Amygdala (tissue), 56 donors: ENCODE measurements around the gene FAM221B.
A peak's percentile ranks its signal among the peaks of the same experiment; 100 is the strongest.

Experiments
- DNase-seq, 56 donors: peaks; one replicate each; lab custom pipeline; 2025; lab: John Stamatoyannopoulos, UW

The FAM221B gene

DNA sequence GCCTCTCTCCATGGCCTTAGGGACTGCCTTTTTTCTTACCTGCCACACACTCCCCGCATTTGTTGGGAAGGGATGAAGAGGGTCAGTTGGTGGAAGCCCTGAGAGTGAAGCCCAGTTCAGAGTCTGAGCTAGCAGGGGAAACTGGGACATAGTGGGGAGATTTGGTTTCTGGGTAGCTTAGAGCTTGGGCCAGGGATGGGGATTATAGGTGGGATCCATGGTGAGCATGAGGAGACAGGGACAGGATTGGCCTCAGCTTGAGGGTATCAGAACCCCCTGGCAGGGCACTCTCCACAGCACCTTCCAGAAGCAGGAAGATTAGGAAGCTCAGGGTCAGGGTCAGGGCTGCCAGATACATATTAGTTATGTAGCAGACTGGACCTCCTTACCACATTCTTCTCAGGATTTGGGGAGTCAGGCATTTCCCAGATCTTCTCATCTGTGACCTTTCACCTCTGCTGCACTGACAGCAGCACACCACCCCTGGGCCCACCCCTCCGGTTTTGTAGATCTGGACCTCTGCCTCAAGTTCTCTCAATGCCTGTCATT lies 23.8 kb upstream of the FAM221B start:
- no peak for DNase-seq

DNA sequence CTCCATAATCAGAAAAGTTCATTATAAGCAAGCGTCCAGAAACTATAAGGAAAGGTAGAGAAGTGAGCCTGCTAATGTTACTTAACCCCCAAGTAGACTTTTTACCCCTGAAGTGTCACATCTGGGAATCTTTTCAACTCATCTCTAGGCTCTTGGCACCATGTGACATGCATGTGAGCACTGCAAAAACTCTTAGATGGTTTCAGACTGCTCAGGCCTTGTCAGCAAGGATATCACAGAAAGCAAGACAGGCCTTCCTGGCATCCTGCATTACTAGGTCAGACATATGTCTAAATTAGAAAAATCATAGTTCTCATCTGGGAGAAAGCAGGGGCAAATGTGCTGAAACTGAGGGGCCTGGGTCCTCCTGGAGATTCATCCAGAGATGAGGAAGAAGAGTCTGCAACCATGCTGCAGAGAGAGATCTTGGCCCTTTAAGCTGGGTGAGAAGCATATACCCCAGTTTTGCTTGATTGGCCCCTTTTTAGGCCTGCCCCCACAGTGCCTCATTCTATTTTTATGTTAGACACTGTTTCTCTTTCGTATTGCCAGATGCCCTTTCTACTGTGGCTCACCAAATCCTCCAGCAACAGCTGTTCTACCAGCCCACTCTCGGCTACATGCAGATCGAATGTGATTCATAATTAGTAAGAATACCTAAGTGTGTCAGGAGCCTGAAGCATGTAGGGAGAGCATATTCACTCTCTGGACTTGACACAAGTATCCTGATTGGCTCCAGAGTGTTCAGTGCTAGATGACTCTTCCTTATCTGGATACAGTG lies 19.4 kb upstream of the FAM221B start:
- peak in 23 of 56 donors; percentile 9 to 69 (median 22) for DNase-seq

DNA sequence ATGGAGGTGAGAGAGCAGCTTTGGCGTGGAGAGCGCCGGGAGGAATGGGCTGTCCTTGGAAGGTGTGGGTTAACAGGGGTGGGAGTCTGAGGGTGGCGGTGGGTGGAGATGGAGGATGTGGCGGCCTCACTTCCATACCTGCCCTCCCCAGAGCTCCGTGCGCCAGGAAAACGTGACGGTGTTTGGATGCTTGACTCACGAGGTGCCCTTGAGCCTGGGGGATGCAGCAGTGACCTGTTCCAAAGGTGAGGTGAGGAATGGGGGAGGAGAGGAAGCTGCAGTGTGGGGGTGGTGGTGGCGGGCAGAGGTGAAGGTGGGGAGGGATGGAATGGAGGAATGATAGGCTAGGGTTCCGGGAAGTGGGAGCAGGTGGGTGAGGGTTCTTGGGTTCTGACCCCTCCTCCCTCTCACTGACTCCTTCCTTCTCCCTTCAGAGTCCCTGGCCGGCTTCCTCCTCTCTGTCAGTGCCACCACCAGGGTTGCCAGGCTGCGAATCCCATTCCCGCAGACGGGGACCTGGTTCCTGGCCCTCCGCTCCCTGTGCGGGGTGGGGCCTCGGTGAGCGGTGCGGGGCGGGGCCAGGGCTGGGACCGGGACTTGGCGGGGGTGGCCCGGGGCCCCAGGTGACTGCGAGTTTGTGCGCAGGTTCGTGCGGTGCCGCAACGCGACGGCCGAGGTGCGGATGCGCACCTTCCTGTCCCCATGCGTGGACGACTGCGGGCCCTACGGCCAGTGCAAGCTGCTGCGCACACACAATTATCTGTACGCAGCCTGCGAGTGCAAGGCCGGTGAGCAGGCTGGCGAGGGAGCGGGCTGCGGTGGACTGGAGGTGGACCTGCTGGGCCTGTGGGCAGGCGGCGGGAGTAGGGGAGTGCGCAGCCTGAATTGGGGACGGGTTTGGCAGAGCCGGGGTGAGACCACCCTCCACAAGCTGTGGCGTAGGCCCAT lies 17.6 kb upstream of the FAM221B start:
- no peak for DNase-seq

DNA sequence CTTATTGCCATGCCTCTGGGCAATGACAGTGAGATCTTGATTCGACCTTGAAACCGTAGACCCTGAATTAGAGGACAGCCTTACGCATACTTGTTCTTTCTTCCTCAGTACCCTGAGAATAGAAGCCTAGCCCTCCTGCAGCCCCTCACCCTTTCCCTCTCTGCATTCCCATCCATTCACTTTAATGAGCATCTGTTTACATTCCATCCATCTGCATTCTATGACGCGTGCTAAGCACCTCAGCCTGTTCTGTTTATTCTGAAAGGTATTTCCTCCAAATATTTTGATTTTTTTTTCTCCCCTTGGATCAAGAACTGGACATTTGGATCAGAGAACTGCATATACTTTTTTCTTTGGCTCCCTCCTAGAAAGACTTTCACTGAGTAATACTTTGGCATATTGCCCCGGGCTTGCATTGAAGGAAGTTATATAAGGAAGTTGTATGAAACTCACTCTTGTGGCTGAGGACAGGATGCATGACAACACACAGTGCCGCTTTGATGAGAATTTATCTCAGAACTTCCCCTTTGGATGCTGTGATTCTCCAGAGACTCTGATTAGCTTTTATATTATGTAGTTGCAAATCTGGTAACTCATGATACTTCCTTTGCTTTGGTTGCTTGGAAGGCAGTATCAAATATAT lies 16.2 kb upstream of the FAM221B start:
- DNase-seq = peak in 12 of 56 donors; percentile 3 to 64 (median 19)

DNA sequence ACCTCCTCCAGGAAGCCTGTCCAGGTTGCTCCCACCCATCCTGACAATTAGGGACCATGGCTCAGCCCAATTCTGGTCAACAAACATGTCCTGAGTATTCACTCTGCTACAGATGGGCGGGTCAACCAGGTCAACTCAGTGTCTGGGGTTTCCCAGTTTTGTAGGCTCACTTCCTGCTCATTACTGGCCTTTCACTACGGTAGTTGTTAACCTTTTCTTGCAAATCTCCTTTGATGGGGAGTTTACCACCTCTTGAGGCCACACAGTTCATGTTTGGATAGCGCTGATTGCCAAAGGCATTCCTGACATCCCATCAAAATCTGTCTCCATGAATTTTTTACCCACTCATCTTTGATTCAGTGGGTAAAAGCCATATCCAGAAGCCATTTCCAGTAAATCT lies 14.3 kb upstream of the FAM221B start:
- DNase-seq = no peak

DNA sequence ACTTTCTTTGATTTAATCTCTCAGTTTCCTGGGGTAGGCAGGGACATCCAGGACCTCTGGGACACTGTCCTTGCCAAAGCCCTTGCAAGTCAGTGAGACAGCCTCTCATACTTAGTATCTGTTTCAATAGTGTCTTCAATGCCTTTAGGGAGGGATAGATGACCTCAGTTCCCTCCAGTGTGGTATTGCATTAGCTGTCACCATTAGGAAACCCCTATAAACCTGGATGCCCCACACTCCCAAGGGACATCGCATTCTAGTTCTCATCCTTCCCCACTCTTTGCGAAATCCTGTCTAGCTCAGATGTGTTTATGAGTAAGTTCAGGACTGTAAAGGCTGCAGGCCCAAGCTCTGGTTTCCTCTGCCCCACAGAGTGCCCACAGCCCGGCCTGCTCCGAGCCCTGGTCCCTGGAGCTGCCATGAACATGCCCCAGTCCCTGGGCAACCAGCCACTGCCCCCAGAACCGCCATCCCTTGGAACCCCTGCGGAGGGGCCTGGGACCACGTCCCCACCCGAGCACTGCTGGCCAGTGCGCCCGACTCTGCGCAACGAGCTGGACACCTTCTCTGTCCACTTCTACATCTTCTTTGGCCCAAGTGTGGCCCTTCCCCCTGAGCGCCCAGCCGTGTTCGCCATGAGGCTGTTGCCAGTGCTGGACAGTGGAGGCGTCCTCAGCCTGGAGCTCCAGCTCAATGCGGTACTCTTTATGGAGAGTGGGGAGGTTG lies 13.7 kb upstream of the FAM221B start:
- no peak for DNase-seq

DNA sequence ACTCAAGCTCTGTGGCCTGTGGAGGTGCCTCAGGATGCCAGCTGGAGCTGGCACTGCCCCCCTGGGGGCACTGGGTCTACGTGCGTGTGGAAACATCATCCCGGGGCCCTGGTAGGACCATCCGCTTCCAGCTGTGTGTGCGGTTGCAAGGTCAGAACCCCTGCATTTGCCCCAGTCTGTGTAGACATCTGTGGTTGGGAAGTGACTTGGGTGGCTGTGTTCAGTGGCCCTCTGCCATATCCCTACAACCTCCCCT lies 13.0 kb upstream of the FAM221B start:
- DNase-seq = no peak

DNA sequence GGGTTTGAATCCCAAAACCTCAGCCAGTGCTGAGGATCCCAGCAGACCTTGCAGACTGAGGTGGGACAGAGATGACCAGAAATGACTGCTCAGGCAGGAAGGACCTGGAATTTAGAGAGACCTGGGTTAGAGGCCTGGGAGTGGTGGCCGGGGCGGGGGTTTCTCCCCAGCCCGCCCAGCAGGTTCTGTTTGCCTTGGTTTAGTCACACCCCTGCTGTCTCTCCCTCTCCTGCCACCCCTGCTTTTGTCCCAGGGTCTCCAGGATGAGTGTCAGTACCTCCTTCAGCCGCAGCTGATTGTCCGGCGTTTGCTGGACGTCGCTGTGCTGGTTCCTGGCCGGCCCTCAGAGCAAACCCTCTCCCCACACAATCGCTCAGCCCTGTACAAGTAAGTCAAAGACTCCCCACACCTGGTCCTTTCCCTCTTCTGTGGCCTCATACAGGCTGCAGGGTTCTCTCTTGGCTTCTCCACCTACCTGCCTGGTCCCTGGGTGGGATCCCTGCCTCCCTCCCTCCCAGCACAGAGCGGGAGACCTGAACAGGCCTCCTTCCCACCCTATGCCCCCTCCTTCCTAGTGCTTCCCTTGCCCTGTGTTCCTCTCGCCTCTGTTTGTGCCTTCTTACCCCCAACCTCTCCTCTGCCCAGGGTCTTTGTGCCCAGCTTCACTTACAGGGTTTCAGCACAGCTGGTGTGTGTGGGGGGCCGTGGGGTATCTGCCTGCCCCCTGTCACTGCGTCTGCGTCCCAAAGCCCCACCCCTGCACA lies 12.5 kb upstream of the FAM221B start:
- DNase-seq = no peak

DNA sequence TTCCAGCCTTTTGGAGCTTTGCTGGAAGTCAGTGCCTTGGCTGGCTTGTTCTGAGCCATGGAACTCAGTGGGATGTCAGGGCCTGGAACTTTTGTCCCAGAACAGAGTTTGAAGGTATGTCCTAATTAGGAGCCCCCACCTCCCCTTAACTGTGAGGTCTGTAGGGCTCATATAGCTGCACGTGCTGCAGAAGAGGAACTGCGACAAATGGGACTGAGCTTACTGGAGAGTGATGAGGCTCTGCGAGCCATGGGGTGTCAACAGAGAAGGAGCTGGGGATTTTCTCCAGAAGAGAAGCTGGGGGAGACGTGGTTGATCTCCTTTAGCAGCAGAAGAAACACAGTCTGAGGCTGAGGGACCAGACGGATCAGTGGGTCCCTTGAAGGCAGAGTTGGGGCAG lies 11.4 kb upstream of the FAM221B start:
- no peak for DNase-seq

DNA sequence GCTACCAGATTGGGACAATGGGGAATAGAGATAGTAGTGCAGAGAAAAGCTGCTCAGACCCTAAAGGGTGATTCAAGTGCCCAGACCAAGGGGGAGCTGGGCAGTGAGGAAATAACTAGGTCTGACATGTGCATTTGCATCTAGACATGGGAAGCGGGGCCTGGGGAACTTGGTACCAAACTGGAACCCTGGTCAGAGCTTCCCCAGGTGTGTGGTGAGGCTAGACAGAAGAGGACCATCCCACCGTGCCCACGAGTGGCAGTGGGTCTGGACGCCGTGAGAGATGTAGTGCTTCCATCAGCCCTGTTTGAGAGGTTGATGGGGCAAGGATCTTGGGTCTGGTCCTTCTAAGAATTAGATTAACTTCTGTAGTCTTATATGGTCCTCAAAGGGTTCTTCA lies 8.1 kb upstream of the FAM221B start:
- no peak for DNase-seq

DNA sequence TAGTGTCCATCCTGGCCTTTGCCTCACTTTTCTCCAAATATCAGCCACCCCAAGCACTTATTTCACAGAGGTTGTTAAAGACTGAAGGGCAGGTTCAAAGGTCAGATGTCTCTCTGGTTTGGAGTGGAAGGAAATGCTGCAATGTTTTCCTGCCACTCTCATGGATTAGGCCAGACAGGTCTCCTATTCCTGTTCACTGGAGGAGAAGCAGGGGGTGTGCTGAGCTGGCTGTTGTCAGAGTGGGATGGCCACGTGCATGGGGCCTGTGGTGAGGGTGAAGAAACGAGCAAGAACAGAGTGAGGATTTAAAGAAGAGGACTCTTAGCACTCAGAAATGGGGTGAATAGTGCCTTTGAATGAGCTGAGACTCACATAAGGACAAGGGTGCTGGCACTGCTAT lies 7.2 kb upstream of the FAM221B start:
- no peak for DNase-seq

DNA sequence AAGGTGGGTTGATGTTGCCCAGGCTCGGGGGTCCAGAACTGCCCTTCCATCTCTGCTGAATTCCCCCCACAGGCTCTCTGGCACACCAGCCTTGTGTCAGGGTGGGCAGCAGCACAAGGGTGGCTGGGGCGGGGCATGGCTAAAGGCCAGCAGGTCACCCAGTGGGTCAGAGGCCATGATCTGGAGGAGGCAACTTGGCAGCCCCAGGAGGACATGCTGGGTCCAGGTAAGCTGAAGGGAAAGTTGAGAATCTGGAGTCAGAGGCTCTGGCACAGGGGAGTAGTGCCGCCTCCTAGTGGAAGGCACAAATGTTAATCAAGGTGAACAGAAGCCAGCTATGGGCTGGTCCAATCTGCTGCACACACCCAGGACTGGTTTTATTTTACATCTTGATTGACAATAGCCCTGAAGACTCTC lies 6.7 kb upstream of the FAM221B start:
- DNase-seq = no peak

DNA sequence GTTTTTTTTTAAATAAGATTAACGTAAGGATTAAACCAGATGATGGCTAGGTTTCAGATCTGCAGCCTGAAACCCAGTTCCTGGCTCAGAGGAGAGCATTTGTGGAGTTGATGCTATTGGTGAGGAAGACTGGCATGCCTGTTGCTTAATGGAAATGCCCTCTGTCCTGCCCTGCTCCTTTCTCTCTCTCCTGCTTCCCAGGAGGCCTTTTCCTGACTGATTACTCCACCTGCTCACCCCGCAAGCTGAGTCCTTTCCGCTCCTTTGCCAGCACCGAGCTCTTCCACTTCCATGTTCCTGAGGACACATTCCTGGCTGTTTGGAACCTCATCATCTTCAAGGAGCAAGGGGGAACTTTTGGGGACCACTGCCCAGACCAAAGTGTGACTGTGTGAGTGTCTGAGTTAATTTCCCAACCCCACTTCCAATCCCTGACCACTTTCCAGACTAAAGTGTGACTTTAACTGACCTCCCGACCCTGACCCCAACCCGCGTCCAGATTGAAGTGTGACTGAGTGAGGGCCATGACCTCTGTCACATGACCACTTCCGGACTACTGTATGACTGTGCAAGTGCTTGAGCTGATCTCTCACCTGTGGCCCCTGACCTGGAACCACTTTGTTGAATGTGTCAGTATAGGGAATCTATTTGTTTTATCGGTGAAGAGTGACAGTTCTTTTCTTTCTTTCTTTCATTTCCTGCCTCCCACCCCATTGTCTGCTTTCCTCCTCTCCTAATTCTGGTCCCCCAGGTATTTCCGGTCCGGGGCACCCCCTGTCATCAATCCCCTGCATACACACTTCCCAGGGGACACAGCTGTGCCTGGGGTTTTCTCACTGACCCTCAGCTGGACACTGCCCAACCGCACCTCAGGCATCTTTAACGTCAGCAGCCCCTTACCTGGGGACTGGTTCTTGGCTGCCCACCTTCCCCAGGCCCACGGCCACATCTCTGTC lies 6.0 kb upstream of the FAM221B start:
- no peak for DNase-seq

DNA sequence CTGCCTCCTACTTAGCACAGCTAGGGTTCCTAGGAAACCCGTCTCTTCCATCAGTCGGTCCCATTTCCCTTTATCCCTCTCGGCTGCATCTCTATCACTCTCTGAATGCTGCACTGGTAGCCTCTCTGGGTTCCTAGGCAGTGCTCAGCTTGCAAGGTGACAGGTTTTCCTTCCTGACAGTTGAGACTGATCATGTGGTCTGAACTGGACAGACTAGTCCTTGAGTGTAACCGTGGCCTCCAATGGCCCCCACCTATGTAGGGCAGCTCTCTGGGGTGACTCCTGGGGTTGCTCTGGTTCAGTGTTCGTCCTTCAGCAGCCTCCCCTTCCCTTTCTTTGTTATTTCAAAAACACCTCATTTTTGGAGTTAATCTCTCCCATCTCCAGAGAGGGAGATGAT lies 4.3 kb upstream of the FAM221B start:
- DNase-seq = no peak

DNA sequence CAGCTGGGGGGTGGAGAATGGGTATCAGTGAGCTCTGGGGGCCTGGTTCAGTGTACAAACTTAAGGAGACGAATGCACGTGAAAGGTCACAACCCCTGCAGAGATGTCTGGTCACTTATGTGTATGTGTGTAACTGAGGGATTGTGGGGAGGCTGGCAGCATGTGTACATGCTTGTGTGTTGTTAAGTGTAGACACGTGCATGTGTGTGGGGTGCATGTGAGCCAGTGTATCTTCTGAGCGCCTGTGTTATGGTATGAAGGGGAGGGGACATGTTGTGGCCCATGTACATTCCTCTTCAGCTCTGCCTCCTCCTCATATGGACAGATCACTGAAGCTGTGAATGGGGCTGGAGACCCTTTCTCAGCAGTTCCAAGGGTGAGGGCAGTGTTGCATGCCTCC lies 2.5 kb upstream of the FAM221B start:
- DNase-seq = no peak

DNA sequence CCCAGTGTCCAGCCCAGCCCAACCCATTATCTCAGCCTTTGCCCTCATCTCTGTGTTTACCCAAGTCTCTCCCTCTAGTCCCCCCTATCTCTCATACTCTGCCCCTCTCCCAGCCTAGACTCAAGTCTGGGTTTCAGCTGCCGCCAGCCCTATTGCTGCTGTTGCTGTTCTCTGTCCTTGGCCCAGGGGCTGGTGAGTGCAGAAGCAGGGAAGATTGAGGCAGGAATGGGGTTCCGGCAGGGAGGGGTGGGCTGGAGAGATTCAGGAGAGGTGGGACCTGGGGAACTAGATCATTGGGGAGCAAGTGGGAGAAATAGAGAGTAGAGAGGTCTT lies 1.2 kb upstream of the FAM221B start:
- DNase-seq = no peak

DNA sequence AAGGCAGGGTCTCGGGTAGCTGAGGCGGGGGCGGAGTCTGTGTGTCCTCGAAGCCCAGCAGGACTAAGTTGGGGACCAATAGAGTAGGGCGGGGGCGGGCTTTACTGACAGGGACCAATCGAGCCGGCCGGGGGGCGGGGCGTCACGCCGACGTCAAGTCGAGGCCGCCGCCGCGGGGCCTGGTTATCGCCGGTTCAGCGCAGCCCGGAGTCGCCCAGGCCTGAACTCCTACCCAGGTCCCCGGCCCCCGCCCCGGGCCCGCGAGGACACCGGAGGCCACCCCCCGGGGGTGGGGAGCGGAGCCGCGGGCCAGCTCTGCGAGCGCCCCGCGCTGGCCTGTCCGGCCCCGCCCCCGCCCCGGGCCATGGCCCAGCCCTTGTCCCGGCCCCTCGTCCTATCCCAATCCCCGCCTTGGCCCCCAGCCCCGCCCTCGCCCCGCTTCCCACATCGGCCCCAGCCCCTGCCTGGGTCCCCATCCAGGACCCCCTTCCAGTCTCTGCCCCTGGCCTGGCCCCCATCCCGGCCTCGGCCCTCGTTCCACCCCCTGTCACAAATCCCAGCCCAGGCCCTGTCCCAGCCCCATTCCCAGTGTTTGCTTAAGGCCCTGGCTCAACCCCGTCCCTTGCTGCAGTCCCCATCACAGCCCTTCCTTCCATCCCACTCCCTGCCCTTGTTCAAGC lies 692 bp upstream of the FAM221B start, which contains the start of gene TMEM8B:
Gene TMEM8B, plus strand, starts transcription at position 145 of the 680 bp plus-strand sequence. Its CDS starts 220 bp downstream, at position 365.
- peak; percentile 22 to 98 (median 90) for DNase-seq

DNA sequence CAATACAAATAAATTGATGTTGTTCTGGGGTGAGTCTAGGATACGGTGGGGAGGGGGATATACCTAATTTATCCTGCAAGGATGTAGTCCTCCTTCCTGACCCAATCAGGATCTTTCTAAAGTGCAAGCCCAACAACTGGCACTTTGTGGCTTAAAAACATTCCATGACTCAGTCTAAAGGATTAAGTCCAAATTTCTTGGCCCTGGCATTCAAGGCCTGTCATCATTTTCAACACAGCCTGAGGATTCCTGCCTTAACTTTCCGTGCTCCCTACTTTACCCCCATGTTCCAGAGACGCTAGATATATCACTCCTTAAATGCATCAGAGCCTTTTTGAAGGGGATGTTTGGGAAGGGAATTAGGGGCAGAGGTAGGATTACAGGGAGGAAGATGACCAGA lies 1.0 kb downstream of the FAM221B start:
- DNase-seq = no peak
